ENCODE results near the gene TRIM22.
"Not testable (repeated sequence)": the region's sequence is repeated elsewhere in the genome, so short reads cannot be mapped to it uniquely, and the experiment has no call there.

Gene TRIM22

GRCh38 chr11:5691238-5691963 is 1.8 kb downstream of the TRIM22 start:
- DNase-seq: not testable (repeated sequence)

DNA sequence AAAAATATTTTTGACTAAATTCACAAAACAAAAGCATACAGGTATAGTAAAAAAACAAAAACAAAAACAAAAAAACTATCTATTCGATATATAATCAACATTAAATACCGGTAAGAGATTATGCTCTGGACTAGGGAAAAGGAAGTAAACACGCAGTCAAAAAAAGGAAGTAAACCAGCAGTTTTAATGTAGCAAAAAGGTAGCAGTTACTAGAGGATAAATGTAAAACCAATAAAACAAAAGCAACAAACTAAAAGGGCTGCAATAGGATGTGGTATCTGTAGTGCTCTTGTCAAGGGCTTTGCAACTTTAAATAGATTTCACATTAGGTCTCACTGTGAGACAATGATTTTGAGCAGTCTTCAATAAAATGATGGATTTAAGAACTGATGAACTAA is 2.4 kb downstream of the TRIM22 start:
- no peak for DNase-seq

GRCh38 chr11:5694642-5695041 is 5.1 kb downstream of the TRIM22 start:
- DNase-seq: no peak

DNA sequence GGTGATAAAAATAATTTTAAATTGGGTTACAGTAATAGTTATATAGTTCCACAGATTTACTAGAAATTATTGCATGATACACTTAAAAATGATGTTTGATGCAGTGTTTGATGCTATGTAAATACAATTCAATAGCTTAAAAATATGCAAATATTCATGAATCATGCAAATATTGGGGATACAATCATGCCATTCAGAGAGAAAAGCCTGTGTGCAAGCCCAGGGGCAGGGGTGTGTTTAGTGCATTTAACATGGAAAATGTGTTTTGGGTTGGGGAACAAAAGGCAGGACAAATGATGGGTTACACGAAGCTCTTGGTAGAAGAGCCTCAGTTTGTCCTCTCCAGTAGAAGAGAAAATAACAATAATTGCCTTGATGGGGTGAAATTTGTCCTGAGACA is 6.0 kb downstream of the TRIM22 start:
- no peak for DNase-seq

- no peak for DNase-seq
These were observed 6.6 kb downstream of the TRIM22 start for GRCh38 chr11:5696210-5696609.

DNA sequence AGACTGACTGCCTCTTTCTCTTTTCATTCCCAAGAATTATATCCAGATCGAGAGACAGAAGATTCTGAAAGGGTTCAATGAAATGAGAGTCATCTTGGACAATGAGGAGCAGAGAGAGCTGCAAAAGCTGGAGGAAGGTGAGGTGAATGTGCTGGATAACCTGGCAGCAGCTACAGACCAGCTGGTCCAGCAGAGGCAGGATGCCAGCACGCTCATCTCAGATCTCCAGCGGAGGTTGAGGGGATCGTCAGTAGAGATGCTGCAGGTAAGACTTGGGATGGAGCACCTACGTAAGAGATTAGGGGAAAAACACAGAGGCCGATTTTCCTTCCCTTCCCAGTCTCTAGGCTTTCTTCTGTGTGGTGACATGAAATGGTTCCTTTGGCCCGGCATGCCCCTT is 8.7 kb downstream of the TRIM22 start:
- DNase-seq: no peak

- no peak for DNase-seq
These were observed 10.9 kb downstream of the TRIM22 start for GRCh38 chr11:5700421-5701054.

GRCh38 chr11:5701055-5701577 is 11.5 kb downstream of the TRIM22 start:
- DNase-seq: no peak

DNA sequence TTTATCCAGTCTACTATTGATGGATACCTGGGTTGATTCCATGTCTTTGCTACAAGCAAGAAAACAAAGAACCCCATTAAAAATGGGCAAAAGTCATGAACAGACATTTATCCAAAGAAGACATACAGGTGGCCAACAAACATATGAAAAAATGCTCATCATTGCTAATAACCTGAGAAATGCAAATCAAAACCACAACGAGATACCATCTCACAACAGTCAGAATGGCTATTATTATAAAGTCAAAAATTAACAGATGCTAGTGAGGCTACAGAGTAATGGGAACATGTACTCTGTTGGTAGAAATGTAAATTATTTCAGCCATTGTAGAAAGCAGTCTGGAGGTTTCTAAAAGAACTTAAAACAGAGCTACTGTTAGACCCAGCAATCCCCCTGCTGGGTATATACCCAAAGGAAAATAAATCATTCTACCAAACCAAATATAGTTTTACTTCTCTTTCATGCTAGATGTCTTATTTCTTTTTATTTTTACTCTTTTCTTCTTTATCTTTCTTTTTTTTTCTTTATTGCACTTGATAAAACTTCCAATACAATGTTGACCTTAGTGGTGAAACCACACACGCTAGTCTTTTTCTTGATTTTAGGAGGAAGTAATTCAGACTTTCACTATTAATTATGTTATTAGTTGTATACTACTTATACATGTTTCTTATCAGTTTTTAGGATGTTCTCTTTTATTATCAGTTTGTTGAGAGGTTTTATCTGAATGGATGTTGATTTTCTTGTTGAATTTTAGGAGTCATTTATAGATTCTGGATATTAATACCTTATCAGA is 14.3 kb downstream of the TRIM22 start:
- DNase-seq: no peak

- DNase-seq: peak; percentile 18
These were observed 16.1 kb downstream of the TRIM22 start for GRCh38 chr11:5705688-5706087.

GRCh38 chr11:5712507-5712906 is 22.9 kb downstream of the TRIM22 start:
- no peak for DNase-seq

- DNase-seq: no peak
These were observed 24.1 kb downstream of the TRIM22 start for GRCh38 chr11:5713695-5714094.

DNA sequence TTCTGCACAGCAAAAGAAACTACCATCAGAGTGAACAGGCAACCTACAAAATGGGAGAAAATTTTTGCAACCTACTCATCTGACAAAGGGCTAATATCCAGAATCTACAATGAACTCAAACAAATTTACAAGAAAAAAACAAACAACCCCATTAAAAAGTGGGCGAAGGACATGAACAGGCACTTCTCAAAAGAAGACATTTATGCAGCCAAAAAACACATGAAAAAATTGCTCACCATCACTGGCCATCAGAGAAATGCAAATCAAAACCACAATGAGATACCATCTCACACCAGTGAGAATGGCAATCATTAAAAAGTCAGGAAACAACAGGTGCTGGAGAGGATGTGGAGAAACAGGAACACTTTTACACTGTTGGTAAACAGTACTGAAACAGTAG is 26.9 kb downstream of the TRIM22 start:
- DNase-seq: not testable (repeated sequence)

- no peak for DNase-seq
These were observed 30.3 kb downstream of the TRIM22 start for GRCh38 chr11:5719703-5720495.

- no peak for DNase-seq
These were observed 33.0 kb downstream of the TRIM22 start for GRCh38 chr11:5722622-5723021.

DNA sequence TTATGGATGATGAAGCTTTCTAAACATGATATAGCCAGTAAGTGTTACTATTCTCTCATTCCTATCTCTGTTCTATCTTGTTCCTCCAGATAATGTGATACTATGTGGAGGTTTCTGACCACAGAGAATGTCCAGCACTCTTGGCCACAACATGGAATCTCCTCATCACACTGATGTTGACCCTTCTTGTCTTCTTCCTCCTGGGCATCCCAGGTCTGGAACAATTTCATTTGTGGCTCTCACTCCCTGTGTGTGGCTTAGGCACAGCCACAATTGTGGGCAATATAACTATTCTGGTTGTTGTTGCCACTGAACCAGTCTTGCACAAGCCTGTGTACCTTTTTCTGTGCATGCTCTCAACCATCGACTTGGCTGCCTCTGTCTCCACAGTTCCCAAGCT is 36.8 kb downstream of the TRIM22 start:
- no peak for DNase-seq

DNA sequence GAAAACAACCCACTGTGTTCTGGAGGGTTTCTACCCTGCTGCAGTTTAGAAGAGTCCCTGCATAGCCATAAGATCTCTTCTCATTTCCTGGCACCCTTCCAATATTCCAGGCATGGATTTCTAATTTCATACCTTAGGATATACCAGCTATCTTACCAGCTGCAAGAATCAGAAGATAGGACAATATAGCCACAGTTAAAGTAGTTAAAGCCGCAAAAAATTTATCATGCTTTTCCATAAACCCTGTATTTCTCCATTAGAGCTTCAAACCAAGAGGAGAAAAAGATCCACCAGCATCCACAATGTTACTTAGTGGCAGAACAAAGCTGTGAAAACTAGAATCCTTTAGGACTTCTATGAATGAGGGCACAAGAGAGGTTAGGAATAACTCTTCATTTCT is 38.1 kb downstream of the TRIM22 start:
- no peak for DNase-seq

DNA sequence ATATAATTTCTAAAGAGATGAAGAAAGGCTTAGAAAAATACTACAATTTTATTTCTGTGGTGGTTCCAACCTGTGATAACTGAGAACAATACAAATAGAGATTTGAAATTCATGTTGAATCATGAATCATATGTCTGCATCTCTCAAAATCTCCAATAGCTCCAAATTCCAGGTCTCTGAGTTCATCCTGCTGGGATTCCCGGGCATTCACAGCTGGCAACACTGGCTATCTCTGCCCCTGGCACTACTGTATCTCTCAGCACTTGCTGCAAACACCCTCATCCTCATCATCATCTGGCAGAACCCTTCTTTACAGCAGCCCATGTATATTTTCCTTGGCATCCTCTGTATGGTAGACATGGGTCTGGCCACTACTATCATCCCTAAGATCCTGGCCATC is 46.8 kb downstream of the TRIM22 start, which contains the start of gene OR56B1:
TSS of gene OR56B1 (plus strand) at position 53 of the 400 bp plus-strand sequence. CDS start at position 122, 69 bp downstream.
- DNase-seq: no peak

DNA sequence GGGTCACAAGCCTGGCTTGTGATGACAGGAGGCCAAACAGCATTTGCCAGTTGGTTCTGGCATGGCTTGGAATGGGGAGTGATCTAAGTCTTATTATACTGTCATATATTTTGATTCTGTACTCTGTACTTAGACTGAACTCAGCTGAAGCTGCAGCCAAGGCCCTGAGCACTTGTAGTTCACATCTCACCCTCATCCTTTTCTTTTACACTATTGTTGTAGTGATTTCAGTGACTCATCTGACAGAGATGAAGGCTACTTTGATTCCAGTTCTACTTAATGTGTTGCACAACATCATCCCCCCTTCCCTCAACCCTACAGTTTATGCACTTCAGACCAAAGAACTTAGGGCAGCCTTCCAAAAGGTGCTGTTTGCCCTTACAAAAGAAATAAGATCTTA is 47.5 kb downstream of the TRIM22 start:
- DNase-seq: peak; percentile 47

DNA sequence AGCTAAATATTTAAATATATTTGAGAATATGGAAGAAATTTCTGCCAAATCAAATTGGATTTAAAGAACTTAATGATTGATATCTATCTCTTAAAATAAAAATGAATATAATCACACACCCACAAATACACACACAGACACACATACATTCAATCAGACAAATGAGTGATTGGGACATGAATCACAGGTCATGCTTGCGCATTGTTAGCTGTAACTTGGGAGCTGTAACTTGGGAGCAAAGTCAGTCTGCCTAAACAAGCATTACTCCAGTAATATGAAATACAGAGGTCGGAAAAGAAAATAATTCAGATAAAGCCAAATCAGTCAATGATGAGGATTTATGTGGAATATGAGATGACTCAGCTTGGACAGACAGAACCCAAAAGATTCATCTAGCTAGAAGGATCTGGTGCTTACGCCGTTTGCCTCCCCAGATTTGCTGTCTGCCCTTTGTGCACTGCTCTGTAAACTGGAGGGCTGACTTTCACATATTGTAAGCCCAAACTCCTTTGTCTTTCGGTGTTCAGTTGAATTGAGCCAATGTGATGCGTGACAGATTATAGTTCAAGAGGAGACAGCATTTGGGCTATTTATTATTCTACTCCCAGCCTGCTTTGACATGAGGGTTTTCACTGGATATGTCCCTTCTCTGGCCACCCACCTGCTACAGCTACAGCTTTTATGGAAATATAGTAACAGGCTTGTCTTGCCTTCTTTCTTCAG is 48.2 kb downstream of the TRIM22 start:
- DNase-seq: peak; percentile 1

DNA sequence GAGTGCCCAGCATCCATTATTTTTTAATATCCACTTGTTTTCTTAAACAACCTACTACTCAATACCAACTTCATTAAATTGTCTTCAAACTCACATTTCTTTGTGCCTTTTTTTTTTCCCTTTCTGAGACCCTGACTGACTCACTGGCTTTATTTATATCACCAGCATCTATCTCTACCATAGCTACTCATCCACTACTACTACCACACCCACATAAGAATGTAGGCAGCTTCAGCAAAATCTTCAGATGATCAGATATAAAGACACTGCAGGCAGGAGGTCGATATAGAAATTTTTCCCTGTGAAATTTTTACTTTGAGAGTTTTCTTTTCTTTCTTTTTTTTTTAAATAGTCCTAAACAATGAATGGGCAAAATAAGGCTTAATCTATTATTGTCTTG is 48.8 kb downstream of the TRIM22 start:
- no peak for DNase-seq

GRCh38 chr11:5746614-5747013 is 57.0 kb downstream of the TRIM22 start:
- no peak for DNase-seq
